Measurements from ENCODE around the gene CYYR1. TPM values are rescaled to one million over a fixed set of nuclear protein-coding genes. Genes with fewer than 3 reads are reported as not detected.
"Not testable (repeated sequence)": the region's sequence is repeated elsewhere in the genome, so short reads cannot be mapped to it uniquely, and the experiment has no call there.

CYYR1 gene
- polyA plus RNA-seq, 2 donors = 4.0 to 4.2 TPM

GRCh38 chr21:26471099-26471471, 102.0 kb downstream of the CYYR1 start:
- Histone ChIP-seq H3K27me3 (ENCODE audit: control insufficient read depth in 1 of 2, insufficient read depth in 2 of 2, low read length in 2 of 2) (no peaks in the 10 kb centered on the region), H3K36me3 (ENCODE audit: control insufficient read depth in 2 of 2, insufficient read depth in 2 of 2, low read length in 1 of 2) (no peaks in the 10 kb centered on the region), H3K27ac (ENCODE audit: low read depth in 2 of 2, low read length in 1 of 2) (no peak overlapping the region), H3K4me1 (ENCODE audit: control insufficient read depth in 2 of 2, insufficient read depth in 2 of 2, low read length in 1 of 2) (no peaks in the 10 kb centered on the region), H3K9me3 (ENCODE audit: control insufficient read depth in 2 of 2, insufficient read depth in 1 of 2, low read depth in 1 of 2, low read length in 1 of 2) (no peaks in the 10 kb centered on the region), H3K4me3 (ENCODE audit: low read depth in 1 of 2, low read length in 2 of 2) (no peak overlapping the region)
- 68 to 76% methylated on average over 5 of the region's 5 CpGs for WGBS, 2 donors

- no peaks in the 10 kb centered on the region for H3K27me3 ChIP-seq (ENCODE audit: control insufficient read depth in 1 of 2, insufficient read depth in 2 of 2, low read length in 2 of 2)
- H3K4me3 ChIP-seq (ENCODE audit: low read depth in 1 of 2, low read length in 2 of 2) = no peak overlapping the region
- 75 to 76% methylated on average over 8 of the region's 8 CpGs for WGBS, 2 donors
- H3K9me3 ChIP-seq (ENCODE audit: control insufficient read depth in 2 of 2, insufficient read depth in 1 of 2, low read depth in 1 of 2, low read length in 1 of 2) = no peaks in the 10 kb centered on the region
- no peak overlapping the region for H3K27ac ChIP-seq (ENCODE audit: low read depth in 2 of 2, low read length in 1 of 2)
- no peaks in the 10 kb centered on the region for H3K4me1 ChIP-seq (ENCODE audit: control insufficient read depth in 2 of 2, insufficient read depth in 2 of 2, low read length in 1 of 2)
- H3K36me3 ChIP-seq (ENCODE audit: control insufficient read depth in 2 of 2, insufficient read depth in 2 of 2, low read length in 1 of 2) = no peaks in the 10 kb centered on the region
These were observed 102.6 kb downstream of the CYYR1 start for GRCh38 chr21:26470351-26471098.

GRCh38 chr21:26469789-26470188, 103.3 kb downstream of the CYYR1 start:
- Histone ChIP-seq H3K27me3 (ENCODE audit: control insufficient read depth in 1 of 2, insufficient read depth in 2 of 2, low read length in 2 of 2) (no peaks in the 10 kb centered on the region), H3K9me3 (ENCODE audit: control insufficient read depth in 2 of 2, insufficient read depth in 1 of 2, low read depth in 1 of 2, low read length in 1 of 2) (no peaks in the 10 kb centered on the region), H3K36me3 (ENCODE audit: control insufficient read depth in 2 of 2, insufficient read depth in 2 of 2, low read length in 1 of 2) (no peaks in the 10 kb centered on the region), H3K4me3 (ENCODE audit: low read depth in 1 of 2, low read length in 2 of 2) (no peak overlapping the region), H3K4me1 (ENCODE audit: control insufficient read depth in 2 of 2, insufficient read depth in 2 of 2, low read length in 1 of 2) (no peaks in the 10 kb centered on the region), H3K27ac (ENCODE audit: low read depth in 2 of 2, low read length in 1 of 2) (no peak overlapping the region)
- WGBS, 2 donors = 12 to 29% methylated on average over 1 of the region's 1 CpG

GRCh38 chr21:26465916-26466315, 107.2 kb downstream of the CYYR1 start:
- Histone ChIP-seq H3K27me3 (ENCODE audit: control insufficient read depth in 1 of 2, insufficient read depth in 2 of 2, low read length in 2 of 2) (no peaks in the 10 kb centered on the region), H3K36me3 (ENCODE audit: control insufficient read depth in 2 of 2, insufficient read depth in 2 of 2, low read length in 1 of 2) (no peaks in the 10 kb centered on the region), H3K4me3 (ENCODE audit: low read depth in 1 of 2, low read length in 2 of 2) (no peak overlapping the region), H3K4me1 (ENCODE audit: control insufficient read depth in 2 of 2, insufficient read depth in 2 of 2, low read length in 1 of 2) (no peaks in the 10 kb centered on the region), H3K27ac (ENCODE audit: low read depth in 2 of 2, low read length in 1 of 2) (no peak overlapping the region), H3K9me3 (ENCODE audit: control insufficient read depth in 2 of 2, insufficient read depth in 1 of 2, low read depth in 1 of 2, low read length in 1 of 2) (no peaks in the 10 kb centered on the region)
- 66 to 71% methylated on average over 3 of the region's 3 CpGs for WGBS, 2 donors

- 36 to 46% methylated on average over 3 of the region's 3 CpGs for WGBS, 2 donors
- H3K4me3 ChIP-seq (ENCODE audit: low read depth in 1 of 2, low read length in 2 of 2) = no peak overlapping the region
- no peaks in the 10 kb centered on the region for H3K27me3 ChIP-seq (ENCODE audit: control insufficient read depth in 1 of 2, insufficient read depth in 2 of 2, low read length in 2 of 2)
- H3K27ac ChIP-seq (ENCODE audit: low read depth in 2 of 2, low read length in 1 of 2) = no peak overlapping the region
- no peaks in the 10 kb centered on the region for H3K4me1 ChIP-seq (ENCODE audit: control insufficient read depth in 2 of 2, insufficient read depth in 2 of 2, low read length in 1 of 2)
- H3K36me3 ChIP-seq (ENCODE audit: control insufficient read depth in 2 of 2, insufficient read depth in 2 of 2, low read length in 1 of 2) = no peaks in the 10 kb centered on the region
- H3K9me3 ChIP-seq (ENCODE audit: control insufficient read depth in 2 of 2, insufficient read depth in 1 of 2, low read depth in 1 of 2, low read length in 1 of 2) = no peaks in the 10 kb centered on the region
These were observed 111.6 kb downstream of the CYYR1 start for GRCh38 chr21:26461500-26461899.

GRCh38 chr21:26460621-26461020, 112.5 kb downstream of the CYYR1 start:
- WGBS, 2 donors = 74 to 84% methylated on average over 3 of the region's 3 CpGs
- Histone ChIP-seq H3K27me3 (ENCODE audit: control insufficient read depth in 1 of 2, insufficient read depth in 2 of 2, low read length in 2 of 2) (no peaks in the 10 kb centered on the region), H3K36me3 (ENCODE audit: control insufficient read depth in 2 of 2, insufficient read depth in 2 of 2, low read length in 1 of 2) (no peaks in the 10 kb centered on the region), H3K27ac (ENCODE audit: low read depth in 2 of 2, low read length in 1 of 2) (no peak overlapping the region), H3K9me3 (ENCODE audit: control insufficient read depth in 2 of 2, insufficient read depth in 1 of 2, low read depth in 1 of 2, low read length in 1 of 2) (no peaks in the 10 kb centered on the region), H3K4me3 (ENCODE audit: low read depth in 1 of 2, low read length in 2 of 2) (no peak overlapping the region), H3K4me1 (ENCODE audit: control insufficient read depth in 2 of 2, insufficient read depth in 2 of 2, low read length in 1 of 2) (no peaks in the 10 kb centered on the region)

- H3K27ac ChIP-seq (ENCODE audit: low read depth in 2 of 2, low read length in 1 of 2); H3K27me3 ChIP-seq (ENCODE audit: control insufficient read depth in 1 of 2, insufficient read depth in 2 of 2, low read length in 2 of 2); H3K4me1 ChIP-seq (ENCODE audit: control insufficient read depth in 2 of 2, insufficient read depth in 2 of 2, low read length in 1 of 2); H3K4me3 ChIP-seq (ENCODE audit: low read depth in 1 of 2, low read length in 2 of 2); H3K9me3 ChIP-seq (ENCODE audit: control insufficient read depth in 2 of 2, insufficient read depth in 1 of 2, low read depth in 1 of 2, low read length in 1 of 2); H3K36me3 ChIP-seq (ENCODE audit: control insufficient read depth in 2 of 2, insufficient read depth in 2 of 2, low read length in 1 of 2): not testable (repeated sequence)
- WGBS, 2 donors = 79 to 85% methylated on average over 3 of the region's 3 CpGs
These were observed 114.2 kb downstream of the CYYR1 start for GRCh38 chr21:26458854-26459253.

- H3K27ac ChIP-seq (ENCODE audit: low read depth in 2 of 2, low read length in 1 of 2) = no peak overlapping the region
- no peaks in the 10 kb centered on the region for H3K4me1 ChIP-seq (ENCODE audit: control insufficient read depth in 2 of 2, insufficient read depth in 2 of 2, low read length in 1 of 2)
- 95 to 97% methylated on average over 3 of the region's 3 CpGs for WGBS, 2 donors
- no peaks in the 10 kb centered on the region for H3K9me3 ChIP-seq (ENCODE audit: control insufficient read depth in 2 of 2, insufficient read depth in 1 of 2, low read depth in 1 of 2, low read length in 1 of 2)
- no peak overlapping the region for H3K4me3 ChIP-seq (ENCODE audit: low read depth in 1 of 2, low read length in 2 of 2)
- no peaks in the 10 kb centered on the region for H3K36me3 ChIP-seq (ENCODE audit: control insufficient read depth in 2 of 2, insufficient read depth in 2 of 2, low read length in 1 of 2)
- no peaks in the 10 kb centered on the region for H3K27me3 ChIP-seq (ENCODE audit: control insufficient read depth in 1 of 2, insufficient read depth in 2 of 2, low read length in 2 of 2)
These were observed 115.3 kb downstream of the CYYR1 start for GRCh38 chr21:26457817-26458216.

- Histone ChIP-seq H3K4me3 (ENCODE audit: low read depth in 1 of 2, low read length in 2 of 2) (no peak overlapping the region), H3K36me3 (ENCODE audit: control insufficient read depth in 2 of 2, insufficient read depth in 2 of 2, low read length in 1 of 2) (no peaks in the 10 kb centered on the region), H3K4me1 (ENCODE audit: control insufficient read depth in 2 of 2, insufficient read depth in 2 of 2, low read length in 1 of 2) (no peaks in the 10 kb centered on the region), H3K27me3 (ENCODE audit: control insufficient read depth in 1 of 2, insufficient read depth in 2 of 2, low read length in 2 of 2) (no peaks in the 10 kb centered on the region), H3K27ac (ENCODE audit: low read depth in 2 of 2, low read length in 1 of 2) (no peak overlapping the region), H3K9me3 (ENCODE audit: control insufficient read depth in 2 of 2, insufficient read depth in 1 of 2, low read depth in 1 of 2, low read length in 1 of 2) (no peaks in the 10 kb centered on the region)
- WGBS, 2 donors = 84% methylated on average over 5 of the region's 5 CpGs
These were observed 119.8 kb downstream of the CYYR1 start for GRCh38 chr21:26453267-26453666.

GRCh38 chr21:26451081-26451740, 121.9 kb downstream of the CYYR1 start:
- no peaks in the 10 kb centered on the region for H3K4me1 ChIP-seq (ENCODE audit: control insufficient read depth in 2 of 2, insufficient read depth in 2 of 2, low read length in 1 of 2)
- no peaks in the 10 kb centered on the region for H3K27me3 ChIP-seq (ENCODE audit: control insufficient read depth in 1 of 2, insufficient read depth in 2 of 2, low read length in 2 of 2)
- WGBS, 2 donors = 77 to 95% methylated on average over 2 of the region's 2 CpGs
- no peak overlapping the region for H3K27ac ChIP-seq (ENCODE audit: low read depth in 2 of 2, low read length in 1 of 2)
- H3K4me3 ChIP-seq (ENCODE audit: low read depth in 1 of 2, low read length in 2 of 2) = no peak overlapping the region
- no peaks in the 10 kb centered on the region for H3K36me3 ChIP-seq (ENCODE audit: control insufficient read depth in 2 of 2, insufficient read depth in 2 of 2, low read length in 1 of 2)
- H3K9me3 ChIP-seq (ENCODE audit: control insufficient read depth in 2 of 2, insufficient read depth in 1 of 2, low read depth in 1 of 2, low read length in 1 of 2) = no peaks in the 10 kb centered on the region
